H9 (cell line): Measurements from ENCODE around the gene KRTAP16-1. TPM values are rescaled to one million over a fixed set of nuclear protein-coding genes. Genes with fewer than 3 reads are reported as not detected.

ENCODE experiments used
- DNase-seq: peaks from one replicate; pipeline ENCODE4 v3.0.0-alpha.2; 2017
- H2AFZ ChIP-seq: one replicate; pipeline ENCODE4 v1.6.1; 2013; ENCODE audit warnings: mild to moderate bottlenecking, low read length, control low read depth, moderate library complexity
- H2AK5ac ChIP-seq: 2 replicates; pipeline ENCODE4 v1.6.1; 2013; ENCODE audit warnings: low read length, control low read depth, mixed read lengths; ENCODE audit not compliant: insufficient read length
- H2BK120ac ChIP-seq: one replicate; pipeline ENCODE4 v1.6.1; 2013; ENCODE audit warnings: low read depth, mild to moderate bottlenecking, low read length, control low read depth, inconsistent platforms; ENCODE audit not compliant: poor library complexity, severe bottlenecking
- H2BK12ac ChIP-seq: 2 replicates; pipeline ENCODE4 v1.6.1; 2013; ENCODE audit warnings: low read length, control low read depth, mixed read lengths, low read depth; ENCODE audit not compliant: insufficient read length
- H2BK15ac ChIP-seq: 2 replicates; pipeline ENCODE4 v1.6.1; 2013; ENCODE audit warnings: low read depth, low read length, control low read depth
- H2BK20ac ChIP-seq: one replicate; pipeline ENCODE4 v1.6.1; 2013; ENCODE audit warnings: low read depth, mild to moderate bottlenecking, low read length, control low read depth, inconsistent platforms; ENCODE audit not compliant: poor library complexity, severe bottlenecking
- H2BK5ac ChIP-seq: 2 replicates; pipeline ENCODE4 v1.6.1; 2013; ENCODE audit warnings: low read length, control low read depth, mixed read lengths; ENCODE audit not compliant: insufficient read length
- H3K14ac ChIP-seq: 2 replicates; pipeline ENCODE4 v1.6.1; 2013; ENCODE audit warnings: low read length, control low read depth; ENCODE audit not compliant: insufficient read depth
- H3K18ac ChIP-seq: 2 replicates; pipeline ENCODE4 v1.6.1; 2013; ENCODE audit warnings: low read depth, mild to moderate bottlenecking, mixed read lengths, low read length, control low read depth; ENCODE audit not compliant: insufficient read length
- H3K23ac ChIP-seq: 2 replicates; pipeline ENCODE4 v1.6.1; 2013; ENCODE audit warnings: low read length, control low read depth, mixed read lengths, low read depth; ENCODE audit not compliant: insufficient read length
- H3K23me2 ChIP-seq: 2 replicates; pipeline ENCODE4 v1.6.1; 2013; ENCODE audit warnings: low read depth, mild to moderate bottlenecking, mixed read lengths, low read length, control low read depth; ENCODE audit not compliant: insufficient read length, poor library complexity, severe bottlenecking
- H3K27ac ChIP-seq: 2 replicates; pipeline ENCODE4 v1.5.1; 2013; ENCODE audit warnings: low read length, control low read depth, mixed read lengths, low read depth; ENCODE audit not compliant: insufficient read length
- H3K27me3 ChIP-seq: 2 replicates; pipeline ENCODE4 v1.6.1; 2013; ENCODE audit warnings: low read length, control low read depth, inconsistent platforms; ENCODE audit not compliant: insufficient read depth
- H3K4ac ChIP-seq: 2 replicates; pipeline ENCODE4 v1.6.1; 2013; ENCODE audit warnings: low read depth, mild to moderate bottlenecking, control low read depth, inconsistent platforms, low read length, moderate library complexity
- H3K4me1 ChIP-seq: 2 replicates; pipeline ENCODE4 v1.6.1; 2013; ENCODE audit warnings: low read length, control low read depth, inconsistent platforms; ENCODE audit not compliant: insufficient read depth
- H3K4me2 ChIP-seq: 2 replicates; pipeline ENCODE4 v1.6.1; 2013; ENCODE audit warnings: low read length, control low read depth, mixed read lengths; ENCODE audit not compliant: insufficient read length, insufficient read depth
- H3K56ac ChIP-seq: 2 replicates; pipeline ENCODE4 v1.6.1; 2013; ENCODE audit warnings: low read depth, mild to moderate bottlenecking, mixed read lengths, low read length, control low read depth; ENCODE audit not compliant: insufficient read length
- H3K79me1 ChIP-seq: 2 replicates; pipeline ENCODE4 v1.6.1; 2013; ENCODE audit warnings: low read depth, mild to moderate bottlenecking, moderate library complexity, low read length, control low read depth, inconsistent platforms; ENCODE audit not compliant: insufficient read depth, poor library complexity, severe bottlenecking
- H3K79me2 ChIP-seq: 2 replicates; pipeline ENCODE4 v1.6.1; 2013; ENCODE audit warnings: low read length, control low read depth, inconsistent platforms; ENCODE audit not compliant: insufficient read depth
- H3K9ac ChIP-seq: 2 replicates; pipeline ENCODE4 v1.6.1; 2013; ENCODE audit warnings: low read length, control low read depth, mixed read lengths; ENCODE audit not compliant: insufficient read length; ENCODE audit errors: extremely low read depth
- H3K9me3 ChIP-seq: one replicate; pipeline ENCODE4 v1.6.1; 2013; ENCODE audit warnings: low read depth, low read length, inconsistent platforms; ENCODE audit not compliant: control insufficient read depth
- H3T11ph ChIP-seq: one replicate; pipeline ENCODE4 v1.6.1; 2013; ENCODE audit warnings: mild to moderate bottlenecking, low read length, control low read depth, inconsistent platforms
- H4K20me1 ChIP-seq: one replicate; pipeline ENCODE4 v1.6.1; 2013; ENCODE audit not compliant: control insufficient read depth, insufficient read length, insufficient read depth
- H4K5ac ChIP-seq: 2 replicates; pipeline ENCODE4 v1.6.1; 2013; ENCODE audit warnings: low read depth, mild to moderate bottlenecking, mixed read lengths, low read length, control low read depth; ENCODE audit not compliant: insufficient read length
- H4K8ac ChIP-seq: replicated peaks from 2 replicates; pipeline ENCODE4 v1.6.1; 2013; ENCODE audit warnings: low read length, control low read depth, mixed read lengths, low read depth; ENCODE audit not compliant: insufficient read length
- H4K91ac ChIP-seq: 2 replicates; pipeline ENCODE4 v1.6.1; 2013; ENCODE audit warnings: low read depth, mild to moderate bottlenecking, moderate library complexity, mixed read lengths, low read length, control low read depth; ENCODE audit not compliant: insufficient read length
- H3K27ac Mint-ChIP-seq, 3 experiments: 2 replicates in 2 of 3; 3 replicates in 1 of 3; pipeline ENCODE4 v1.8.0; 2020 to 2021; ENCODE audit warnings: mixed read lengths in 3 of 3, mild to moderate bottlenecking in 1 of 3, moderate library complexity in 1 of 3
- H3K27me3 Mint-ChIP-seq: 2 replicates; pipeline ENCODE4 v1.8.0; 2021; ENCODE audit warnings: low read depth, mild to moderate bottlenecking, moderate library complexity, mixed read lengths
- H3K36me3 Mint-ChIP-seq, 3 experiments: 2 replicates in 2 of 3; 3 replicates in 1 of 3; pipeline ENCODE4 v1.8.0; 2020 to 2021; ENCODE audit warnings: low read depth in 3 of 3, mixed read lengths in 3 of 3; ENCODE audit not compliant: insufficient read depth in 1 of 3
- H3K4me1 Mint-ChIP-seq, 2 experiments: 2 replicates each; pipeline ENCODE4 v1.8.0; 2020; ENCODE audit warnings: mixed read lengths in 2 of 2
- H3K4me3 Mint-ChIP-seq, 2 experiments: 2 replicates in 1 of 2; 3 replicates in 1 of 2; pipeline ENCODE4 v1.8.0; 2020 to 2021; ENCODE audit warnings: mild to moderate bottlenecking in 2 of 2, mixed read lengths in 2 of 2, moderate library complexity in 1 of 2
- H3K9me3 Mint-ChIP-seq, 2 experiments: 2 replicates in 1 of 2; 3 replicates in 1 of 2; pipeline ENCODE4 v1.8.0; 2020; ENCODE audit warnings: mild to moderate bottlenecking in 2 of 2, mixed read lengths in 2 of 2, moderate library complexity in 1 of 2
- CTCF ChIP-seq: fragments of 200-600 bp; sonication (generic); conservative IDR thresholded peaks from 3 replicates; pipeline ENCODE4 v1.8.0; 2021; ENCODE audit warnings: antibody characterized with exemption, mild to moderate bottlenecking
- WGBS: extraction: QIAGEN DNeasy Blood & Tissue Kit; methylation state at CpG from one replicate; pipeline ENCODE4 v1.1.7; 2013; ENCODE audit warnings: missing lambda C conversion rate, low lambda C conversion rate, mixed read lengths; ENCODE audit not compliant: insufficient read length; ENCODE audit errors: extremely low coverage; 5-methylcytosine and 5-hydroxymethylcytosine counted together
- total RNA-seq: library from RNA; stranded (reverse); gene quantifications from 2 replicates; pipeline ENCODE4 v1.2.1, GENCODE V29; 2021

KRTAP16-1 gene
- total RNA-seq, 1 experiment from 2014 or later = not detected

- Histone ChIP-seq H3K9ac (no peak overlapping the region), H3K27me3 (no peaks in the 10 kb centered on the region), H3K18ac (no peak overlapping the region), H4K91ac (no peak overlapping the region), H3K56ac (no peak overlapping the region), H3K4me2 (no peak overlapping the region), H3K79me2 (no peaks in the 10 kb centered on the region), H2BK12ac (no peak overlapping the region), H3K23me2 (no peaks in the 10 kb centered on the region), H2BK5ac (no peak overlapping the region), H3T11ph (no peak overlapping the region), H3K79me1 (no peaks in the 10 kb centered on the region), H2BK120ac (no peak overlapping the region), H2AK5ac (no peak overlapping the region), H3K4me1 (no peaks in the 10 kb centered on the region), H3K27ac (no peak overlapping the region), H3K9me3 (no peaks in the 10 kb centered on the region), H4K20me1 (no peaks in the 10 kb centered on the region), H3K14ac (no peak overlapping the region), H2AFZ (no peak overlapping the region), H4K5ac (no peak overlapping the region), H4K8ac (no peak overlapping the region), H3K23ac (no peak overlapping the region), H2BK15ac (no peak overlapping the region), H2BK20ac (no peak overlapping the region), H3K4ac (no peak overlapping the region)
- peaks cover 0 to 2% of the 10 kb centered on the region in 2 experiments; a peak in 1 of 5 replicates for H3K9me3 Mint-ChIP-seq
- H3K27ac Mint-ChIP-seq = no peak overlapping the region
- H3K4me3 Mint-ChIP-seq = no peak overlapping the region
- no peak for DNase-seq
- no peak for TF ChIP-seq CTCF
- WGBS = no CpG with 5 or more reads among the region's 5 CpGs
- H3K27me3 Mint-ChIP-seq = no peaks in the 10 kb centered on the region
- peaks cover 0 to 7% of the 10 kb centered on the region in 2 experiments; a peak in 1 of 4 replicates for H3K4me1 Mint-ChIP-seq
- no peaks in the 10 kb centered on the region for H3K36me3 Mint-ChIP-seq
Measured at GRCh38 chr17:41301204-41301790, 7.8 kb downstream of the KRTAP16-1 start.
